ENCODE data around the gene RPS3. TPM values are rescaled to one million over a fixed set of nuclear protein-coding genes. Genes with fewer than 3 reads are reported as not detected.

The RPS3 gene
- total and polyA plus RNA-seq, 2 donors (not counting 3 experiments of a cell fraction or from before 2014, with no cell fraction given), result 2,973 to 3,734 TPM

DNA sequence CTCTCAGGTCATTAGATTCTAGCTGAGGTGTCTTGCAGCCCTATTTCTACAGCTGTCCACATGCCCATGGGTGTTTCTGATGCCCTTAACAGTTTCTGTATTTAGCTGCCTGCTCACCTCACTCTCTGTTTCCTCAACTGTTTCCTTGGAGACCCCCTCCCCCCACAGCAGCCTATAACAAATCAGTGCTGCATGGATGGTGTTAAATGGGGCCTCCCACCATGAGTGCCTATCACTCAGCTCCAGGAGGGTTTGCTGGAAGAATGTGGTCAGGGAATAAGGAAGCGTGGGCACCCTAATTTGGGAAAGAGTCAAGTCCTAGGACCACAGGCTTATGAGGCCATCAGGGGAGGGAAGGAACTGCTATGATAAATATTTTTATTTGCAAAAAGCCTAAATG is 25.1 kb downstream of the RPS3 start:
- BruUV-seq (replicated peaks), result no TSS peak
- H3K79me2 ChIP-seq (ENCODE audit: control insufficient read depth, insufficient read depth, low read length), result no peaks in the 10 kb centered on the region
- H3K9me1 ChIP-seq (replicated peaks; ENCODE audit: control insufficient read depth, extremely low read depth, insufficient read depth, low read length), result no peaks in the 10 kb centered on the region
- intact Hi-C loops (cut with micrococcal nuclease) (no loop called here), dilution Hi-C loops (cut with MboI; ENCODE audit: extremely low pct_ligation_motif_present, low sequenced_read_pairs) (no loop called here)
- POLR2A ChIA-PET, result no interaction called here
- DNase-seq (ENCODE audit: low read depth, low spot score), result no peak
- peaks cover 8% of the 10 kb centered on the region for H3K4me1 ChIP-seq (ENCODE audit: control insufficient read depth, extremely low read depth, insufficient read depth, low read length)
- CTCF ChIA-PET, result interaction anchor here (0.8 kb wide), 1 partner anchor 16 kb away, joined by 3 read pairs; no protein-coding TSS in a partner anchor
- H3K27ac ChIP-seq (ENCODE audit: insufficient read depth, low read depth, low read length), result no peak overlapping the region
- H3K27me3 ChIP-seq (ENCODE audit: control insufficient read depth in 2 of 2, insufficient read depth in 2 of 2, low read length in 2 of 2), result peaks cover 0 to 2% of the 10 kb centered on the region in 2 experiments
- H2AFZ ChIP-seq (ENCODE audit: low read depth, low read length), result no peak overlapping the region
- no peak overlapping the region for H3K9ac ChIP-seq (replicated peaks; ENCODE audit: extremely low read depth, insufficient read depth, low read length)
- no peak for FAIRE-seq
- H3K9me3 ChIP-seq (replicated peaks; ENCODE audit: control insufficient read depth, insufficient read depth, low read length), result no peaks in the 10 kb centered on the region
- H3K4me3 ChIP-seq (replicated peaks in 1 of 3; ENCODE audit: insufficient read depth in 1 of 3, low read depth in 1 of 3, low read length in 3 of 3), result no peak overlapping the region
- H3K4me2 ChIP-seq (ENCODE audit: insufficient read depth, low read length), result no peak overlapping the region
- peaks cover 0 to 6% of the 10 kb centered on the region in 2 experiments for H3K36me3 ChIP-seq (ENCODE audit: control insufficient read depth in 2 of 2, extremely low read depth in 1 of 2, insufficient read depth in 2 of 2, low read length in 2 of 2)
- H4K20me1 ChIP-seq (replicated peaks; ENCODE audit: control insufficient read depth, extremely low read depth, insufficient read depth, low read length), result no peaks in the 10 kb centered on the region
- no peak for TF ChIP-seq FOS (IDR thresholded peaks at IDR 0.05; ENCODE audit: borderline replicate concordance, insufficient read depth, low read length)
- TF ChIP-seq POLR2A (IDR thresholded peaks at IDR 0.05; ENCODE audit: low read depth, low read length), result no peak
- no peak for TF ChIP-seq EZH2 (IDR thresholded peaks at IDR 0.05; ENCODE audit: borderline replicate concordance, low read depth, low read length, severe bottlenecking)
- TF ChIP-seq GATA2 (IDR thresholded peaks at IDR 0.05; ENCODE audit: insufficient read depth, insufficient read length, low read depth, low read length), result no peak
- TF ChIP-seq JUN (IDR thresholded peaks at IDR 0.05; ENCODE audit: borderline replicate concordance, insufficient read depth, insufficient read length, low read depth), result no peak
- no peak for TF ChIP-seq MYC (IDR thresholded peaks at IDR 0.05; ENCODE audit: low read depth, low read length)
- TF ChIP-seq, protein P1, sequence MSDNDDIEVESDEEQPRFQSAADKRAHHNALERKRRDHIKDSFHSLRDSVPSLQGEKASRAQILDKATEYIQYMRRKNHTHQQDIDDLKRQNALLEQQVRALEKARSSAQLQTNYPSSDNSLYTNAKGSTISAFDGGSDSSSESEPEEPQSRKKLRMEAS (IDR thresholded peaks at IDR 0.05; ENCODE audit: insufficient read depth, insufficient read length), result no peak
- TF ChIP-seq POLR2AphosphoS5 (IDR thresholded peaks at IDR 0.05; ENCODE audit: insufficient read depth, low read depth, low read length), result no peak
- TF ChIP-seq, protein P2, sequence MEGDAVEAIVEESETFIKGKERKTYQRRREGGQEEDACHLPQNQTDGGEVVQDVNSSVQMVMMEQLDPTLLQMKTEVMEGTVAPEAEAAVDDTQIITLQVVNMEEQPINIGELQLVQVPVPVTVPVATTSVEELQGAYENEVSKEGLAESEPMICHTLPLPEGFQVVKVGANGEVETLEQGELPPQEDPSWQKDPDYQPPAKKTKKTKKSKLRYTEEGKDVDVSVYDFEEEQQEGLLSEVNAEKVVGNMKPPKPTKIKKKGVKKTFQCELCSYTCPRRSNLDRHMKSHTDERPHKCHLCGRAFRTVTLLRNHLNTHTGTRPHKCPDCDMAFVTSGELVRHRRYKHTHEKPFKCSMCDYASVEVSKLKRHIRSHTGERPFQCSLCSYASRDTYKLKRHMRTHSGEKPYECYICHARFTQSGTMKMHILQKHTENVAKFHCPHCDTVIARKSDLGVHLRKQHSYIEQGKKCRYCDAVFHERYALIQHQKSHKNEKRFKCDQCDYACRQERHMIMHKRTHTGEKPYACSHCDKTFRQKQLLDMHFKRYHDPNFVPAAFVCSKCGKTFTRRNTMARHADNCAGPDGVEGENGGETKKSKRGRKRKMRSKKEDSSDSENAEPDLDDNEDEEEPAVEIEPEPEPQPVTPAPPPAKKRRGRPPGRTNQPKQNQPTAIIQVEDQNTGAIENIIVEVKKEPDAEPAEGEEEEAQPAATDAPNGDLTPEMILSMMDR (IDR thresholded peaks at IDR 0.05; ENCODE audit: extremely low read depth in 1 of 2, insufficient read depth in 1 of 2, low read depth in 1 of 2, low read length in 2 of 2), result no peak

Data from endothelial cell of umbilical vein (primary cell).